Psoas muscle (tissue), 8 donors: Measurements from ENCODE around the gene CFAP92. TPM values are rescaled to one million over a fixed set of nuclear protein-coding genes. Genes with fewer than 3 reads are reported as not detected.
A peak's percentile ranks its signal among the peaks of the same experiment; 100 is the strongest.

Source experiments
- ATAC-seq, 4 donors: fragments of 200-7000 bp; cut with Tn5 transposase; one replicate each; pipeline ENCODE4 v1.9.1; 2020; ENCODE audit warnings: moderate library complexity in 3 of 4, mild to moderate bottlenecking in 2 of 4
- DNase-seq, 2 donors: peaks; one replicate each; pipeline ENCODE4 v3.0.0-alpha.2; 2020
- H3K27ac ChIP-seq: fragments of 200-600 bp; one replicate; pipeline ENCODE4 v1.8.0; 2022
- H3K27me3 ChIP-seq, 3 donors: fragments of 200-600 bp in 1 of 3; one replicate each; pipeline versions ENCODE4 v1.6.1 to v1.8.0; 2013 to 2022; ENCODE audit warnings: low read length in 2 of 3, mild to moderate bottlenecking in 2 of 3, moderate library complexity in 1 of 3; ENCODE audit not compliant: insufficient read depth in 3 of 3
- H3K36me3 ChIP-seq, 2 donors: fragments of 200-600 bp in 1 of 2; one replicate each; pipeline versions ENCODE4 v1.6.1 to v1.8.0; 2013 to 2022; ENCODE audit warnings: low read depth in 1 of 2, mild to moderate bottlenecking in 1 of 2, moderate library complexity in 1 of 2; ENCODE audit not compliant: insufficient read depth in 1 of 2
- H3K4me1 ChIP-seq: fragments of 200-600 bp; one replicate; pipeline ENCODE4 v1.8.0; 2022
- H3K4me3 ChIP-seq: fragments of 200-600 bp; one replicate; pipeline ENCODE4 v1.8.0; 2022; ENCODE audit warnings: mild to moderate bottlenecking
- H3K9me3 ChIP-seq: fragments of 200-600 bp; one replicate; pipeline ENCODE4 v1.8.0; 2022
- WGBS, 3 donors: extraction: QIAGEN DNeasy Blood & Tissue Kit; methylation state at CpG; one replicate each; pipeline versions ENCODE4 v1.1.6 to v1.1.7; 2013; 5-methylcytosine and 5-hydroxymethylcytosine counted together
- intact Hi-C, 2 donors: fragments of 100-400 bp; cut with DNase I; formaldehyde crosslinking; loops; one replicate each; pipeline versions ENCODE4 v1.11.0 to v1.14.2; 2022
- polyA plus RNA-seq, 3 donors: library from polyadenylated mRNA; stranded (reverse); fragments of 200-250 nt; gene quantifications; one replicate each; pipeline ENCODE4 v1.2.3, GENCODE V29; 2013
- total RNA-seq, 4 donors: library from RNA; stranded (reverse); fragmentation: NEBNext Ultra II Directional in 2 of 4; extraction: Animal tissue kit (Norgen Biotek cat#: 25700) in 2 of 4; gene quantifications; one replicate each; pipeline versions ENCODE4 v1.2.1 to v1.2.4, GENCODE V29; 2021 to 2023
- TF ChIP-seq, protein P1 (sequence below): fragments of 200-600 bp; IDR thresholded peaks from one replicate; pipeline ENCODE4 v1.8.0; 2022; ENCODE audit warnings: antibody characterized with exemption
- donor health status: healthy with polysubstance abuse.
- donor health status: DM: no; HTN: no; CAD: no; lungs with moderate emphysema.
- donor health status: Bipolar disorder and iron deficiency.
- donor health status: healthy.
- donor health status: DM: yes; HTN: yes; CAD: no.
- donor health status: DM: no; HTN: no; CAD: no.
- donor health status: DM: no; HTN: no; CAD: no.
- donor health status: DM: yes; HTN: yes; CAD: no.

CFAP92 gene
- total and polyA plus RNA-seq, 7 donors = 0.07 to 0.86 (median 0.15) TPM

DNA sequence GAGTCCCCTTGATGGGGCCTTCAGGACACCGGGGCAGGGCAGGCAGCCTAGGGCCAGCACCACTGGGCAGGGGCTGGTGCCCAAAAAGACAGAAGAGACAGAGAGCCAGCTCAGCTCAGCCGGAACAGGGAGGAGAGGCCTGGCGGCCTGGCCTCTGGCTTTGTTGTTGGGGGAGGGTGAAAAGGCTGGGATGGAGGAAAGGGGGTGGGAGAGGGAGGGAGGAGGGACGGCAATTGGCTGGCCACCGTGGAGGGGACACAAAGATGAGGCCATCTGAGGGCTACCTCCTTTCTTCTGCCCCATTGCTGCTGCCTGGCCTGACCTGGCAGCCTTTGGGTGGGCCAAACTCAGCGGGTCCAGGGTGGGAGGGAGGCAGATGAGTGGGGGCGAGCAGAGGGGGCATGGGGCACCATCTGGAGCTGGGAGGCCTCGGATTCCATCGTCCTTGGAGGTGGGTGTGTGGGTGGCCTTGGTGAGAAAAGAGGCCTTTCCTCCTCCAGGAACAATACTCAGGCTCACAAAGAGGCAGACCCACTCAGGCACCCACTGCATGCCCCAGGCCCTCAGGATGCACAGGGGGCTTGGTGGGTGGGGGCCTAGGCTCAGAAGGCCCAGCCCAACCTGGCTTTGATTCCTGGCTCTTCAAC, 16.6 kb upstream of the CFAP92 start:
- Histone ChIP-seq H3K27me3 (no peaks in the 10 kb centered on the region), H3K27ac (no peak overlapping the region), H3K4me1 (peaks cover 8% of the 10 kb centered on the region), H3K36me3 (no peaks in the 10 kb centered on the region), H3K4me3 (no peak overlapping the region), H3K9me3 (no peaks in the 10 kb centered on the region)
- ATAC-seq = no peak
- WGBS, 3 donors = 57 to 68% (median 59%) methylated on average over 9 of the region's 9 CpGs
- TF ChIP-seq, protein P1, sequence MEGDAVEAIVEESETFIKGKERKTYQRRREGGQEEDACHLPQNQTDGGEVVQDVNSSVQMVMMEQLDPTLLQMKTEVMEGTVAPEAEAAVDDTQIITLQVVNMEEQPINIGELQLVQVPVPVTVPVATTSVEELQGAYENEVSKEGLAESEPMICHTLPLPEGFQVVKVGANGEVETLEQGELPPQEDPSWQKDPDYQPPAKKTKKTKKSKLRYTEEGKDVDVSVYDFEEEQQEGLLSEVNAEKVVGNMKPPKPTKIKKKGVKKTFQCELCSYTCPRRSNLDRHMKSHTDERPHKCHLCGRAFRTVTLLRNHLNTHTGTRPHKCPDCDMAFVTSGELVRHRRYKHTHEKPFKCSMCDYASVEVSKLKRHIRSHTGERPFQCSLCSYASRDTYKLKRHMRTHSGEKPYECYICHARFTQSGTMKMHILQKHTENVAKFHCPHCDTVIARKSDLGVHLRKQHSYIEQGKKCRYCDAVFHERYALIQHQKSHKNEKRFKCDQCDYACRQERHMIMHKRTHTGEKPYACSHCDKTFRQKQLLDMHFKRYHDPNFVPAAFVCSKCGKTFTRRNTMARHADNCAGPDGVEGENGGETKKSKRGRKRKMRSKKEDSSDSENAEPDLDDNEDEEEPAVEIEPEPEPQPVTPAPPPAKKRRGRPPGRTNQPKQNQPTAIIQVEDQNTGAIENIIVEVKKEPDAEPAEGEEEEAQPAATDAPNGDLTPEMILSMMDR = no peak
- DNase-seq = no peak
- intact Hi-C loops = no loop called here

DNA sequence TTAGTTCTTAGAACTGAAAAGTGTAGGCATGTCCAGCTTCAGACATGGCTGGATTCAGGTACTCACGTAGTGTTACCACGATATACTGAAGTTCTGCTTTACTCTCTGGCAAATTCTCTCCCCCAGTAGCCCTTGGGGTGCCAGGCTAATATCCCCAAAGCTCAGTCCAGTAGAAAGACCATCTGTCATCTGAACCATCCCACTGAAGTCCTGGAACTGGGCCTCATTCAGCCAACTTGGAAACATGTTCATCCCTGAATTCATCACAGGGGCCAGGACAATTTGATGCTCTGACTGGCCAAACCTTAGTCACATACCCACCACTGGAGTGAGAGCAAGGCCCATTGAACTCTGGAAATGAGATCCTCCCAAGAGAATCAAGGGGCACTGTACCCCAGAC, 15.4 kb upstream of the CFAP92 start:
- H3K27ac ChIP-seq = no peak overlapping the region

DNA sequence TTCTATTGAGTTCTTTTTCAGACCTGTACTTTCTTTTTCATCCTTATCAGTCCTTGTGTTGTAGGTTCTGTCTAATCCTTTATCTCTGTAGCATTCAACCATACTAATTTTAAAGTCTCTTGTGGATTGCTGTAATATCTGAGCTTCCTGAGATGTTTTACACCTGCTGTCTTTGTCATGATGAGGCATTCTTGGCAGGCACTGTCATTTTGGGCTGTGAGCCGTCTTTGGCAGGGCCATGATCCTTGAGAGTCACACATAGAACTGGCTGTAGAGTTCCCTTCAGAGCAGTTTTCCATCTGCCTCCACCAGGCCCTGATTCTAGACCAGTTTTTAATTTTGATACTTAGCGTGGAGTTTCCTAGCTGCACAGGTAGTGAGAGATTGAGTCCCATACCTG, 13.9 kb upstream of the CFAP92 start:
- Histone ChIP-seq H3K36me3 (no peaks in the 10 kb centered on the region), H3K27ac (peak overlapping the region; percentile 36), H3K27me3 (peaks cover 0 to 13% (median 6%) of the 10 kb centered on the region in 3 donors), H3K4me3 (no peak overlapping the region), H3K9me3 (no peaks in the 10 kb centered on the region), H3K4me1 (peaks cover 8% of the 10 kb centered on the region)
- DNase-seq = no peak
- WGBS, 3 donors = 45 to 47% (median 46%) methylated on average over 2 of the region's 2 CpGs
- TF ChIP-seq, protein P1 = no peak
- peak; percentile 58 to 76 (median 64) for ATAC-seq
- intact Hi-C loops = no loop called here

More for the DNA sequence above, 15.4 kb upstream of the CFAP92 start:
- TF ChIP-seq, protein P1 = no peak
- intact Hi-C loops = no loop called here
- no peak overlapping the region for H3K4me3 ChIP-seq
- DNase-seq (no peak), ATAC-seq (no peak)
- H3K27me3 ChIP-seq = no peaks in the 10 kb centered on the region
- 88 to 96% (median 89%) methylated on average over 2 of the region's 2 CpGs for WGBS, 3 donors
- no peaks in the 10 kb centered on the region for H3K36me3 ChIP-seq
- H3K9me3 ChIP-seq = no peaks in the 10 kb centered on the region
- peaks cover 8% of the 10 kb centered on the region for H3K4me1 ChIP-seq

DNA sequence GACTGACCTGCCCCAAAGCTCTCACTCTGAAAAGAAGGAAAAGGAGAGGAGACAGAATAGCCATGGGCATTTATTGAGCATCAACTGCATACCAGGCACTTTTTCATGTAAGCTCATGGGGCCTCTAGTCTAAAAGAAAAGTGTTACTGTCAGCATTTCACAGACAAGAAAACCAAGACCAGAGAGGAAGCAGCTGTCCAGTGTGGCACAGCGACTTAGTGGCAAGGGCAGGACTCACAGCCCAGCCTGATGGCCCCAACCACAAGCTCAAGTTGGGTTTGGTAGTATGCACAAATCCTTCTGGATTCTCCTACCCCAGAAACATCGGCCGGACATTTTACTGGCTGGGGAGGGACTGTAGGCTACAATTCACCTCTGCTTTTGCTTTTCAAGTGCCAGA, 13.0 kb upstream of the CFAP92 start:
- no peak for ATAC-seq
- no peak for DNase-seq
- no peaks in the 10 kb centered on the region for H3K36me3 ChIP-seq
- H3K27me3 ChIP-seq = peaks cover 0 to 22% (median 14%) of the 10 kb centered on the region in 3 donors
- H3K4me1 ChIP-seq = peaks cover 8% of the 10 kb centered on the region
- no peaks in the 10 kb centered on the region for H3K9me3 ChIP-seq
- H3K27ac ChIP-seq = no peak overlapping the region
- H3K4me3 ChIP-seq = no peak overlapping the region
- WGBS, 3 donors = 59 to 72% (median 62%) methylated on average over 3 of the region's 3 CpGs
- TF ChIP-seq, protein P1 = no peak
- intact Hi-C loops = no loop called here
